GM18511 (cell line): ENCODE measurements around the gene AGAP1.

Experiments used
- ATAC-seq: cut with Tn5 transposase; IDR thresholded peaks from one replicate; pipeline ENCODE4 v1.9.1; 2021; ENCODE audit warnings: mild to moderate bottlenecking, moderate library complexity; ENCODE audit not compliant: unreplicated experiment

Gene AGAP1

GRCh38 chr2:235626658-235627057, 132.8 kb downstream of the AGAP1 start:
- no peak for ATAC-seq

- ATAC-seq = no peak
Measured at GRCh38 chr2:235627682-235628081, 133.8 kb downstream of the AGAP1 start.

GRCh38 chr2:235630718-235631296, 137.0 kb downstream of the AGAP1 start:
- ATAC-seq = no peak

- no peak for ATAC-seq
Measured at GRCh38 chr2:235634435-235635158, 140.8 kb downstream of the AGAP1 start.

- no peak for ATAC-seq
Measured at GRCh38 chr2:235636546-235636945, 142.7 kb downstream of the AGAP1 start.

GRCh38 chr2:235637896-235638295, 144.1 kb downstream of the AGAP1 start:
- no peak for ATAC-seq

GRCh38 chr2:235638541-235639427, 144.9 kb downstream of the AGAP1 start:
- ATAC-seq = no peak

GRCh38 chr2:235639428-235639773, 145.6 kb downstream of the AGAP1 start:
- no peak for ATAC-seq

GRCh38 chr2:235639885-235640284, 146.0 kb downstream of the AGAP1 start:
- no peak for ATAC-seq

- no peak for ATAC-seq
Measured at GRCh38 chr2:235640377-235640776, 146.5 kb downstream of the AGAP1 start.

- no peak for ATAC-seq
Measured at GRCh38 chr2:235640926-235641723, 147.3 kb downstream of the AGAP1 start.

- no peak for ATAC-seq
Measured at GRCh38 chr2:235641956-235642355, 148.1 kb downstream of the AGAP1 start.

- no peak for ATAC-seq
Measured at GRCh38 chr2:235642446-235643098, 148.7 kb downstream of the AGAP1 start.

- ATAC-seq = no peak
Measured at GRCh38 chr2:235643680-235644511, 150.1 kb downstream of the AGAP1 start.

- ATAC-seq = no peak
Measured at GRCh38 chr2:235647264-235647663, 153.4 kb downstream of the AGAP1 start.

GRCh38 chr2:235647877-235648276, 154.0 kb downstream of the AGAP1 start:
- ATAC-seq = no peak

- no peak for ATAC-seq
Measured at GRCh38 chr2:235649418-235649817, 155.6 kb downstream of the AGAP1 start.

GRCh38 chr2:235651643-235652042, 157.8 kb downstream of the AGAP1 start:
- no peak for ATAC-seq

GRCh38 chr2:235654103-235654813, 160.4 kb downstream of the AGAP1 start:
- no peak for ATAC-seq
